Endothelial cell (in vitro differentiated cells): Measurements from ENCODE around the gene SCAF11. TPM values are rescaled to one million over a fixed set of nuclear protein-coding genes. Genes with fewer than 3 reads are reported as not detected.
A peak's percentile ranks its signal among the peaks of the same experiment; 100 is the strongest.

Experiments used
- DNase-seq: peaks from one replicate; pipeline ENCODE4 v3.0.0; 2021; ENCODE audit warnings: low spot score
- H3K27ac Mint-ChIP-seq: one replicate; pipeline ENCODE4 v1.8.0; 2021; ENCODE audit warnings: mixed read lengths, inconsistent platforms; ENCODE audit not compliant: unreplicated experiment
- H3K27me3 Mint-ChIP-seq: one replicate; pipeline ENCODE4 v1.8.0; 2021; ENCODE audit warnings: mild to moderate bottlenecking, moderate library complexity, mixed read lengths, inconsistent platforms; ENCODE audit not compliant: unreplicated experiment
- H3K36me3 Mint-ChIP-seq: one replicate; pipeline ENCODE4 v1.8.0; 2021; ENCODE audit warnings: mild to moderate bottlenecking, low read depth, mixed read lengths, inconsistent platforms; ENCODE audit not compliant: unreplicated experiment
- H3K4me1 Mint-ChIP-seq: one replicate; pipeline ENCODE4 v1.8.0; 2021; ENCODE audit warnings: mild to moderate bottlenecking, mixed read lengths, inconsistent platforms; ENCODE audit not compliant: unreplicated experiment
- H3K4me3 Mint-ChIP-seq: one replicate; pipeline ENCODE4 v1.8.0; 2021; ENCODE audit warnings: mild to moderate bottlenecking, mixed read lengths, inconsistent platforms; ENCODE audit not compliant: unreplicated experiment
- H3K9me3 Mint-ChIP-seq: one replicate; pipeline ENCODE4 v1.8.0; 2021; ENCODE audit warnings: mixed read lengths, inconsistent platforms; ENCODE audit not compliant: unreplicated experiment
- total RNA-seq: library from RNA; stranded (reverse); fragmentation: NEBNext Ultra II Directional; extraction: Animal tissue kit (Norgen Biotek cat#: 25700); gene quantifications from one replicate; pipeline ENCODE4 v1.2.1, GENCODE V29; 2021; ENCODE audit not compliant: unreplicated experiment
- TF ChIP-seq, protein P1 (sequence below): fragments of 200-600 bp; sonication (generic); IDR thresholded peaks from one replicate; pipeline ENCODE4 v1.5.0; 2021; ENCODE audit warnings: antibody characterized with exemption; ENCODE audit not compliant: unreplicated experiment

SCAF11 gene
- total RNA-seq, 1 donor from 2014 or later: 103 TPM

DNA sequence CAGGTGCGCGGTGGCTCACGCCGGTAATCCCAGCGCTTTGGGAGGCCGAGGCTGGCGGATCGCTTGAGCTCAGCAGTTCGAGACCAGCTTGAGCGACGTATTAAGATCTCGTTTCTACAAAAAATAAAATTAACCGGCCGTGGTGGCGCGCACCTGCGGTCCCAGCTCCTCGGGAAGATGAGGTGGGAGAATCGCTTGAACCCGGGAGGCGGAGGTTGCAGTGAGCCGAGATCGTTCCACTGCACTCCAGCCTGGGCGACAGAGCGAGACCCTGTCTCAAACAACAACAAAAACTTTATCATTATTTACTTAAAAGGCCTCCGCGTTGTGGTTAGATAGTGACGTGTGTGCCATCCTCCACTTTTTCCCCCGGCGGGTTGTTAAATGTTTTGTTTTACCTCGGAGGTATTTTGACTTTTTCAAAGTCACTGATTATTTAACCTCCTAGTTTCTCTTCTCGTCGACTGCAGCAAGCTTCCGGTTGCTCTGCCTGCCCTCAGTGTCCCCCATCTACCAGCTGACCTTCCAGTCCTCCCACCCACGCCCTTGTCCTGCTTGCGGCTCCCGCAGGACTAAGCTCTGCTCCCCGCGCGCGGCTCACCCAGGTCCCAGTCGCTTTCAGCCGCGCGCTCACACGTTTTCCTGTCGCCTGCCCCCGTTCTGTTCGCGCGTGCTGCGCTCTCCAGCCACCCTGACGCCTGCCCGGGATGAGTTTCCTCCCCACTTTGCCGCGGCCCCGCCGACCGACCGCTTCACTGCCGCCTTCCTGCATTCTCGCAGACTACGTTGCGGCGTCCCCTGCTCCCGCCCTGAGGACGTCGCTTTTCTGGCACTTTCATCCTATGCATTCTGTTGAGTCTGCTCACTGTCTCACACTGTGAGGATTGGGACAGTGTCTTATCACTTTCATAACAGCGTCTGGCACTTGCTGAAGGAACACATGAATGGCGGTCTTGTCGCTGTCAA, 1.2 kb upstream of the SCAF11 start:
- Mint-ChIP-seq H3K27me3 (peaks cover 7% of the 10 kb centered on the region), H3K4me3 (peak overlapping the region; percentile 98), H3K4me1 (peaks cover 32% of the 10 kb centered on the region), H3K27ac (peak overlapping the region; percentile 91), H3K9me3 (no peaks in the 10 kb centered on the region), H3K36me3 (peaks cover 8% of the 10 kb centered on the region)
- TF ChIP-seq, protein P1, sequence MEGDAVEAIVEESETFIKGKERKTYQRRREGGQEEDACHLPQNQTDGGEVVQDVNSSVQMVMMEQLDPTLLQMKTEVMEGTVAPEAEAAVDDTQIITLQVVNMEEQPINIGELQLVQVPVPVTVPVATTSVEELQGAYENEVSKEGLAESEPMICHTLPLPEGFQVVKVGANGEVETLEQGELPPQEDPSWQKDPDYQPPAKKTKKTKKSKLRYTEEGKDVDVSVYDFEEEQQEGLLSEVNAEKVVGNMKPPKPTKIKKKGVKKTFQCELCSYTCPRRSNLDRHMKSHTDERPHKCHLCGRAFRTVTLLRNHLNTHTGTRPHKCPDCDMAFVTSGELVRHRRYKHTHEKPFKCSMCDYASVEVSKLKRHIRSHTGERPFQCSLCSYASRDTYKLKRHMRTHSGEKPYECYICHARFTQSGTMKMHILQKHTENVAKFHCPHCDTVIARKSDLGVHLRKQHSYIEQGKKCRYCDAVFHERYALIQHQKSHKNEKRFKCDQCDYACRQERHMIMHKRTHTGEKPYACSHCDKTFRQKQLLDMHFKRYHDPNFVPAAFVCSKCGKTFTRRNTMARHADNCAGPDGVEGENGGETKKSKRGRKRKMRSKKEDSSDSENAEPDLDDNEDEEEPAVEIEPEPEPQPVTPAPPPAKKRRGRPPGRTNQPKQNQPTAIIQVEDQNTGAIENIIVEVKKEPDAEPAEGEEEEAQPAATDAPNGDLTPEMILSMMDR: no peak
- peak; percentile 67 for DNase-seq

DNA sequence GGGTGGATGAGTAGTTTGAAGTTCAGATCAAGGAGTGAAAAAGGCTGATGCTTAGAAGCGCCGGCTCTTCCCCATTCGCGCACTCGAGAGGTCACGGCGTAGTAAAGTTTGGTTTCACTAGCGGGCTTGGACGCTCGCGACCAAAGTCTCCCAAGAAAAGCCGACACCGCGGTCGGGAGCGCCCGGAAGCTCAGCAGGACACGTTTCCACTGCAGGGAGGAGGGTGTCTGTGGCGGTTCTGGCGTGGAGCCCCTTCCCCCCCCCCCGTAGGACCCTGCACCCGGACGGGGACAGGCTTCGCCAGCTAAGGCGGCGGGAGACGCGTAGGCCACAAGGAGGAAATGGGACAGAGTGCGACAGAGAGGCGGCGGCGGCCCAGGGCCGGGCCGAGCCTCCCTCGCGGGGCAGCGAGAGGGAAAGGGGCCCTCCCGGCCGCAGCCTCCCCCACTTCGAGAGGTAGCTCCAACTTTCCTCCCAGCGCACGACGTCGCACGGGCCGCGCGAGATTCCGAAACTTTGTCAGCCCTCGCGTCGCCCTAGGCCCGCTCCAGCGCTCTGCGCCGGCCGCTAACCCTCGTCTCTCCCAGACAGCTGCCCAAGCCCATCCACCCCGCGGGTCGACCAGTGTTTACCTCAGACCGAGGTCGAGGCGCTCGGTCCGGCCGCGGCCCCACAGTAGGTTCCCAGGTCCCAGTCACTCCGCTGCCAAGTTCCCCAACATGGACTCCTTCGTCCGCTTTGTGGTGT, 480 bp downstream of the SCAF11 start:
- no peaks in the 10 kb centered on the region for H3K9me3 Mint-ChIP-seq
- peak overlapping the region; percentile 96 for H3K27ac Mint-ChIP-seq
- peaks cover 9% of the 10 kb centered on the region for H3K27me3 Mint-ChIP-seq
- peaks cover 12% of the 10 kb centered on the region for H3K36me3 Mint-ChIP-seq
- TF ChIP-seq, protein P1: no peak
- peak overlapping the region; percentile 98 for H3K4me3 Mint-ChIP-seq
- peak; percentile 49 for DNase-seq
- H3K4me1 Mint-ChIP-seq: peaks cover 32% of the 10 kb centered on the region

DNA sequence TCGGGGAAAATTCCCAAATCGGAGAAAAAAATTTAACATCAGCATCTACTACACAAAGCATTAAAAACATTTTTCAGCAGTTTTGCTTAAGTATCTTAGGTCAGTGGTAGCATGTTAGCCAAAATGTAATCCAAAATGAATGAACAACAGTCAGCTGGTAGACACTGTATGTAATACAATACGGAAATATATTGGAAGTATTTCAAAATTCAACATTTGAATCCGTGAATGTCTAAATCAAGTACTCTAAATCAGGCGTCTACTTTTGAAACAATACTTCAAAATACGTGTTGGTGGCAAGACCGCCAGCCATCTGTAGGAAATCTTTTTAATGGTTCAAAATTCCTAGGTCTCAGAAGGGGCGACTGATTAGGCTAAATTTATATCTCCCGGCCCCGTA, 1.1 kb downstream of the SCAF11 start:
- Mint-ChIP-seq H3K4me3 (peak overlapping the region; percentile 98), H3K27ac (peak overlapping the region; percentile 96), H3K4me1 (peaks cover 32% of the 10 kb centered on the region), H3K9me3 (no peaks in the 10 kb centered on the region), H3K36me3 (peaks cover 12% of the 10 kb centered on the region), H3K27me3 (peaks cover 9% of the 10 kb centered on the region)
- DNase-seq: no peak
- TF ChIP-seq, protein P1: no peak

DNA sequence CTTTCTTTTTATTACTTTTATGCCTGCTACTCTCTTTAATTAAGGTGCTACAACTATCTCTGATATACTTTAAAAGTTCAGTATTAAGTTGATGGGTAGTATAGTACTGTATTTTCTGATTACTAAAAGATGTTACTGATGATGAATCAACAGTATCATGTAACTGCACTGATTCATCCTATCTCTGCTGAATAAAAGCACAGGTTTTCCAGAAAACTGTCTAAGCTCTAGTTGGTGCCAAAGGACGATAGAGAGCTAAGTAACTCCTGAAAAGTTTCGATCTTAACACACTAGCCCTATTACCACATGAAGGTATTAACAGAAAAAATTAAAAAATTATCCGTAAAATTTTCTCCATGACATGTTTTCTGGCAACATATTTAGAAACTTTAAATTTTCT, 2.1 kb downstream of the SCAF11 start:
- peak overlapping the region; percentile 56 for H3K4me3 Mint-ChIP-seq
- peaks cover 12% of the 10 kb centered on the region for H3K36me3 Mint-ChIP-seq
- TF ChIP-seq, protein P1: no peak
- H3K27ac Mint-ChIP-seq: no peak overlapping the region
- H3K4me1 Mint-ChIP-seq: peaks cover 32% of the 10 kb centered on the region
- peaks cover 9% of the 10 kb centered on the region for H3K27me3 Mint-ChIP-seq
- no peak for DNase-seq
- no peaks in the 10 kb centered on the region for H3K9me3 Mint-ChIP-seq
